Activated naive CD8-positive, alpha-beta T cell treated with anti-CD3 and anti-CD28 coated beads, Interleukin-2, amount 50 U/mL, for 16 hours (primary cell): ENCODE data around the gene UBAP2L.
A peak's percentile ranks its signal among the peaks of the same experiment; 100 is the strongest.
"Not testable (repeated sequence)": the region's sequence is repeated elsewhere in the genome, so short reads cannot be mapped to it uniquely, and the experiment has no call there.

ENCODE experiments used
- DNase-seq: peaks from one replicate; pipeline ENCODE4 v3.0.0-alpha.2; 2020; ENCODE audit warnings: low read depth, low spot score

Gene UBAP2L

DNA sequence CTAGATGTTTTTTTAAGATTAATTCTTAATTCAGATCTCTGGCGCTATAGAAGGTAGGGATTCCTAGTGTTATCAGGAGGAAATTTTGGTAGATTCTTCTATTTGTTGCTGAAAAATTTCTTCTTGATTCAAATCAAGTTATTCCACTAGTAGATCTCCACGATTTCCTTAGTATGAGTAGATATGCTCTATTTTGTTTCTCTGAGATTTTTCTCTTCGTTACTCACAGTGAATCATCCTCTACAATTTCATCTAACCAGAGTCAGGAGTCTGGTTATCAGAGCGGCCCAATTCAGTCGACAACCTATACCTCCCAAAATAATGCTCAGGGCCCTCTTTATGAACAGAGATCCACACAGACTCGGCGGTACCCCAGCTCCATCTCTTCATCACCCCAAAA lies 32.9 kb downstream of the UBAP2L start:
- DNase-seq, result no peak

DNA sequence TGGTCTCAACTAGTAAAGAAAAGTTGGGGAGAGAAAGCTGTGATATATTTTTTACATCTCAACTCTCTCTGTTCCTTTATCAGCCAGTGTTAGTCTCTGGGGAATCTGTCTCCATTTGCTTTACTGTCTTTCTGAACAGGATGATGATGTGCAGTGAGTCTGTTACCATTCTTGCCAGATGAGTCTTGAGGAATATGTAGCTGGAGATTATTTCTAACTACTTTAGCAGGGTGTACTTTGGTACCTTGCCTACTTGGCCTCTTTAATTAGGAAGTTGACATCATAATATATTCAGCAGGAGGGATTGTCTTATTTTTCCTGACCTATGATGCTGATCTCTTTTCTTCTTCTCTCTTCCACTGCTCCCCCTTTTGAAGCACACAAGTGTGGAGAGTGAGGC lies 35.9 kb downstream of the UBAP2L start:
- no peak for DNase-seq

DNA sequence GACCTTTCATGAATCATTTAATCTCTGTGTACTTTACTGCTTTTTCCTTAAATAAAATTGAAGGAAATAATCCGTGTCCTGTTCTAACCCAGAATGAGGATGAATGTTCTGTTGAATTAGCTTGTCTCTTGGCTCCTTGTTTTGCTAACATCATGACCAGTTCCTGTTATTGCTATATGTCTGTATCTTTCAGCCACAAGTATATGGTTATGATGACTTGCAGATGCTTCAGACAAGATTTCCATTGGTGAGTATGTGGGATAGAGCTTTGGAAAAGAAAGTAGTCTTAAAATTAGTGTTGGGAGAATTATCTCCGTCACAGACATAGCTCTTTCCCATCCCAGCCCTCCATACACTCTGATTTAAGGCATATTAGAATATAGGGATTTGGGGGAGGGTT lies 38.0 kb downstream of the UBAP2L start:
- no peak for DNase-seq

DNA sequence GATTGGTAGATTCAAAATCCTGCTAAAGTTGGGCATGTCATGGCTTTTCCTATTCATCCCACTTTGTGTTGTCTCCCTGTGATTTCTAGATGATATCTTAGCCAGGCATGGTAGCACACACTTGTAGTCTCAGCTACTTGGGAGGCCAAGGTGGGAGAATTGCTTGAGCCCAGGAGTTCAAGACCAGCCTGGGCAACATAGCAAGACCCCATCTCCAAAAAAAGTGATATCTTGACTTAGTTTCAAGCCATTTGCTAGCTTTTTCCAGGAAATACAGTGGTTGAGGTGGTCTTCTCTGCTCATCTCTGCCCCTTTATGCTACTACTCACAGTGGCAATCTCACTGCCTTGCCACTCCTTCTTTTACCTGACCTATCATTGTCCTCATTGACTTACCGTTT lies 39.4 kb downstream of the UBAP2L start:
- DNase-seq, result no peak

DNA sequence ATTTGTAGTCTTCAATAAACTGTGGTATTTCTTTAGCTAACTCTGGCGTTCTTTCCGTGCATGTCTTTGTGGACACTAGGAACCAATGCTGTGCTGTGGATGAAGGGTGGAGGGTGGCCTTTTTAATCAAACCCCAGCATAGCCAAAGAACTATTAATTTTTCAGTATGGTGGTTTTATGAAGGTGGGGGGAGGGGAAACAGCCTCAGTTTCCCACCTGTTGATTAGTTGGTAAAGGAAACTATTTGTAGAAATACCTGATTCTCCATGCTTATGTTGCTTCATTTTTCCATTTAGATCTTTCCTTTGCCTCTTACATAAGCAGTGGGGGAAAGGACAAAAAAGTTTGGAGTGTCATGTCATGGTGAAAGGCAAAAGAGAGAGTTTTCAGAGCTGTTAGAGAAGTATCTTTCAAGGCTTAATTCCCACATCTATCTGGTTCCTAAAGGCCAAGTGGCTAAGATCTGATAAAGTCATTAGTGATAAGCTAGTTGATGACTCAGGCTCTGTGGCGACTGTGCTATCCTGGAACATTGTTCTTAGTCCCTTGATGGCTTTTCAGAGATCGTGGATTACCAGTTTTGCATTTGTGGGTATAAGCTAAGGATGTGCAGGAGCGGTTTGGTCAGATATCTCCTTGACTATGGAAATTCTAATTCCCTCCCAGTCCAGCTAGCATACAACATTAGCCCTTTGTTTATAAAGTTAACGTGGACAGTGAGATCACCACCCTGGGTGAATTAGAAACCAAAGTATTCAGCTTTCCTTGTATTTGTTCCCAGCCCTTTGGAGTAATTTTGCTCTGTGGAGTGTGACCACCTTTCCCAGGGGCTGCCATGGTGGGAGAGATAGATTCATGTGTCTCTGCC lies 42.9 kb downstream of the UBAP2L start:
- DNase-seq, result no peak

DNA sequence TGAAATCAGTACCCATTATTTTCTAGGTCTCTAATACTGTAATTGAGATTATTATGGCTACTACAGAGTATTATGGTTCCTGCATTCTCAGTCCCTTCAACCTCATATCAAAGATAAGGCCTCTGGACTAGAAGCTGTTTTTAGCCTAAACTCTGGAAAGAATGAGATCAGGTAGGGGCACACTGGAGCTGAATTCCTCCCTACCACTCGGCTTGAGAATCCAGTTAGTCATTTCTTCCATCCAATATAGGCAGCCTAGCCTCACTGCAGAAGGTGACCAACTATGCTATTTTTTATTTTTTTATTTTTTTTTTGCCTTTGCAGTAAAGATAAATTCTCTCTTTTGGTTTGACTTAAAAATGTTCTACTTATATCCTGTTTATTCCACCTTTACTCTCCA lies 43.7 kb downstream of the UBAP2L start:
- no peak for DNase-seq

DNA sequence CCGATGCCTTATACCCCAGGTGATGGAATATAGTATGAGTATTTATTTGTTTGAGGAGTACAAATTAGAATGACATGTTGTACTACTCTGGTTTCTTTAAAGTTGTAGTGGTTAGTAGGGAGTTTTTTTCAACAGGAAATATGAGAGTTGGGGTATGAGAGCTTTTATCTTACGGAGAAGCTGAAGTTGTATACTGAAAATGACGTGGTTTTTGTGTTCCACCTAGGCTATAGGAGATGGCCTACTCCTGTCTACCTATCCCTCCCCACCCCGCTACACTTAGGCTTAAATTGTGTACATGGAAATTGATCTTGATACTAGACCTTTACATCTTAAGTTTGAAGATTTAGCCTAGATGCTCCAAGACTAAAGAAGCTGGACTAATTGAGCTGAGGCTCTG lies 44.8 kb downstream of the UBAP2L start:
- DNase-seq, result no peak

DNA sequence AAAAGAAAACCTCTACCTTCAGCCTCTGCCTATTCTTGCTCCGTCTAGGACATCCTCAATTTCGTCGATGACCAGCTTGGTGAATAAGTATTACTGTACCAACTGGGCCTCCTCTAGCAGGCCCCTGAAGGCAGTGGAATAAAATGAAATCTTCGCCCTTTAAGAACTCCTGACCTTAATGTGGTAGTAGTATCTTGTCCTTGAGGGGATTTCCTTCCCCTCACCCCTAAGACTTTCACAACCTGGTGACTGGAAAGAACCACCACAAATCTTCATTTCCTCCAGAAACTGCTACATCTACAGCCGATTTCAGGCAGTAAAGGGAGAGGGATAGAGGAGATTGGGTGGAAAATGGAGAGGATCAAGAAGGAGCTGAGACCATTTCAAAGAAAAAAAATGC lies 50.1 kb downstream of the UBAP2L start:
- DNase-seq, result no peak

DNA sequence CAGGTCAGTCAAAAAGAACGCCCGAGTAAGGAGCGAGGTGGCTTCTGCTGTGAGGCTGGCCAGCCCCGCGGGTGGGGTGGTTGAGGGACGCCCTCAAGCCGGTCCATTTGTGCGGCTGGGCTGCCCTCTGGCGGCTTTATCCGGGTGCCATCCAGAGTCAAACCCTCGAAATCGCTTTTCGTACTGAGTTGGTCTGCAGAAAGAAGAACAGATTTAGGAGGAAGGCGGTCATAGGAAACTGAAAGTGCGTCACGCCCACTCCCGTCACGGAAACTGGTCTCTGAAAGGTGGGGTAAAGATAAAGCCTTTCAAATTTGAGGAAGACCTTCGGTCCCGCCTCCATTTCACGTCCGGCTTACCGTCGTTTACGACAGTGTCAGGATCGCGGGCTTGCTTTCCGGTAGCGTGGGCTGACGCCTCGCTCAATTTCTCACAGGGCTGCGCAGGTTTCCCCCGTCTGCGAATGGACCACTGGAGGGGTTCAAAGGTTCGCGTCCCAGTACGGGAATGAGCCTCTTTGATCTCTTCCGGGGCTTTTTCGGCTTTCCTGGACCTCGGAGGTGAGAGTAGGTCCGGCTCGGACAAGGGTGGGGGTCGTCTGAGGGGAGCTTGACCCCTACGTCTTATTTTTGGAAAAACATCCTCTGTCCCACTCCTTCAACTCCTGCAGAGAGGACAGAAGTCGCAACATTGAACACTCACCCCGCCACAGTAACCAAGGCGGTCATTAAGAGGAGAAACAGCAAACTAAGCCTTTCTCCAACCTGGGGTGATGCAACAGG lies 51.7 kb downstream of the UBAP2L start, which contains the start of gene HAX1:
HAX1 (plus strand) TSS at position 413 of the 782 bp plus-strand sequence; CDS start at position 508, 95 bp downstream.
- peak; percentile 95 for DNase-seq

DNA sequence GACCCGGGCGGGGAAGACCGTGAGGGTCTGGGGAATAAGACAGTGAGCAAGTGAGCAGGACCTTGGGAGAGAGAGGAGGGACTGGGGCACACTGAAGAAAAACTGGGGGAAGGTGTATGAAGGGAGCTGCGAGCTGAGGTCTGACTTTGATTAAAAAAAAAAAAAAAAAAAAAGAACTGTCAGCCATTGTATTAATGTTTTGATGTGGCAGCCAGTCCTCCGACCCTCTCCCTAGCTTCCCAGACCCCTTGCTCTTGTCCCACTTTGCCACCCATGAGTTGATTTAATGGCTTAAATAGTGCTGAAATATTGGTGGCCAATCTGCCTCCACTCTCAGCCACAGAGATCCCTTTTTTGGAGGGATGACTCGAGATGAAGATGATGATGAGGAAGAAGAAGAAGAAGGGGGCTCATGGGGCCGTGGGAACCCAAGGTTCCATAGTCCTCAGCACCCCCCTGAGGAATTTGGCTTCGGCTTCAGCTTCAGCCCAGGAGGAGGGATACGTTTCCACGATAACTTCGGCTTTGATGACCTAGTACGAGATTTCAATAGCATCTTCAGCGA lies 52.3 kb downstream of the UBAP2L start:
- no peak for DNase-seq

DNA sequence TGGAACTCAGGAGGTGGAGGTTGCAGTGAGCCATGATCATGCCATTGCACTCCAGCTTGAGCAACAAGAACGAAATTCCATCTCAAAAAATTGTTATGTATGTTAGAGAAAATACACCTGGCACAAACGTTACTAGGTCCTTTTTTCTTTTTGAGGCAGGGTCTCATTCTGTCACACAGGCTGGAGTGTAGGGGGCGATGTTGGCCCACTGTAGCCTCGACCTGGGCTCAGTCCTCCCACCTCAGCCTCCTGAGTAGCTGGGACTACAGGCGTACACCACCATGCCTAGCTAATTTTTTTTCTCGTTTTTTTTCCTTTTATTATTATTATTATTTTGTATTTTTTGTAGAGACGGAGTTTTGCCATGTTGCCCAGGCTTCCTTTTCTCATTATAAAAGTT lies 56.0 kb downstream of the UBAP2L start:
- DNase-seq, result no peak

DNA sequence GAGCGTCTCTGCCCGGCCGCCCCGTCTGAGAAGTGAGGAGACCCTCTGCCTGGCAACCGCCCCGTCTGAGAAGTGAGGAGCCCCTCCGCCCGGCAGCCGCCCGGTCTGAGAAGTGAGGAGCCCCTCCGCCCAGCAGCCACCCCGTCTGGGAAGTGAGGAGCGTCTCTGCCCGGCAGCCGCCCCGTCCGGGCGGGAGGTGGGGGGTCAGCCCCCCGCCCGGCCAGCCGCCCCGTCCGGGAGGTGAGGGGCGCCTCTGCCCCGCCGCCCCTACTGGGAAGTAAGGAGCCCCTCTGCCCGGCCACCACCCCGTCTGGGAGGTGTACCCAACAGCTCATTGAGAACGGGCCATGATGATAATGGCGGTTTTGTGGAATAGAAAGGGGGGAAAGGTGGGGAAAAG lies 66.8 kb downstream of the UBAP2L start:
- DNase-seq, result not testable (repeated sequence)

DNA sequence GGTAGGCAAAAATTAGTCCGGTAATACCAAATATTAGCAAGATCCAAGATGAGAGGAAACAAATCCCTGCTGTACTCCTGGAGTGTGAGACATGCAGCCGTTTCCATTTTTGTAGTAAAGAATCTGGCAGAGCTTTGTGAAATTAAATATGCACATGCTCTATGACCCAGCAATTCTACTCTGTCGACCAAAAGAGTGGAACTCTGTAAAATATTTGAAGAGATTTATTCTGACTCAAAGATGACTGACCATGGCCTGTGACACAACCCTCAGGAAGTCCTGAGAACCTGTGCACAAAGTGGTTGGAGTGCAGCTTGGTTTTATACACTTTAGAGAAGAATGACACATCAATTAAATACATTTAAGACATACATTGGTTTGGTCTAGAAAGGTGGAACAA lies 67.9 kb downstream of the UBAP2L start:
- DNase-seq, result no peak

DNA sequence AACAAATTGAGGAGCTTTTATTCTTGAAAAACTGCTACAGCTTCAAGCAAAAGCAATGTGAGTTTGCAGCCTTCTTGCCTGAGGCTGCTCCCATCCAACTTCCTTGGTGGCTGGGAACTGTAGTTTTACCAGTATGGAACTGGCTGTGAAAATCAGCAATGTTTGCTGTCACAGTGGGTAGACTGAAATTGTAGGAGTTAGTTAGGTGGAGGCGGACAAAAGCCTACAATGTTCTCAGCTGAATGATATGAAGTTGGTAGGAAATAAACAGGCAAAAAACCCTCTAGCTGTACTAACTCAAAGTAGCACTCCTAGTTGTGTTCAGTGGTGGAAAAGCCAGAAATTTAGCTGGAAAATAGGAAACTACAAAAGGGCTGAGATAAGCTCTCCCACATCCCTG lies 70.2 kb downstream of the UBAP2L start:
- no peak for DNase-seq

DNA sequence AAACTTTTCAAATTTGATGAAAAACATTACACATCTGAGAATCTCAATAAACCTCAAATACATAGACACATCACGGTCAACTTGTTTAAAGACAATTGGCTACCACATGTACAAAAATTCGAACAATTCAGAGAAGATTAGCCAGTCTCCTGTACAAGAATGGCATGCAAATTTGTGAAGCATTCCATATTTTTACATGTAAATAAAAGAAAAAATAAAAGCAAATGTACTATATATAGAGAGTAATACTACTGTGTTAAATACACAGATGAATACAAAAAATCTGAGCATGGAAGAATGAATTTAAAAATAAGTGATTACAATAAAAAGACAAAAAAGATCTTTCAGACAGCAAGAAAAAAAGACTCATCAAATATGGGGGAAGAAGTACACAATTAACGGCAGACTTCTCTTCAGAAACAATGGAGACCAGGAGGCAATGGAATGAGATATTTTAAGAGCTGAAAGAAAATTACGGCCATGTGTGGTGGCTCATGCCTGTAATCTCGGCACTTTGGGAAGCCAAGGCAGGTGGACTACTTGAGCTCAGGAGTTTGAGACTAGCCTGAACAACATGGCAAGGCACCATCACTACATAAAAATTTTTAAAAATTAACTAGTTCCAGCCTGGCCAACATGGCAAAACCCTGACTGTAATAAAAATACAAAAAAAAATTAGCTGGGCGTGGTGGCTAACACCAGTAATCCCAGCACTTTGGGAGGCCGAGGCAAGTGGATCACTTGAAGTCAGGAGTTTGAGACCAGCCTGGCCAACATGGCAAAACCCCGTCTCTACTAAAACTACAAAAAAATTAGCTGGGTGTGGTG lies 74.9 kb downstream of the UBAP2L start:
- no peak for DNase-seq

DNA sequence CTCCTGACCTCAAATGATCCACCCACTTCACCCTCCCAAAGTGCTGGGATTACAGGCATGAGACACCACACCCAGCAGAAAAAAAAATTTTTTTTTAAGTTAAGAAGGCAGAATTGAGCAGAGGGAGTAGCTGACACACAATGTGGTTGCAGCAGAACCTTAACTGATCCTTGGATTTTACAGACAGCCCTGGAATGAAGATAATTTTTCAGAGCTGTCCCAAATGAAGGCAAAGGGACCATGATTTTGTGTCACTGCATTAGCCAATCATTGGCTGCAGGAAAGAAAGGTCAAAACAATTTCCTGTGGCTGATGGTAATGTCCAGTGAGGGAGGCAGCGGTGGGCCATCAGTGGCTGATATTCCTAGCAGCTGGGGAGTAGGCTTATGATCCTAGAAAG lies 80.8 kb downstream of the UBAP2L start:
- no peak for DNase-seq

DNA sequence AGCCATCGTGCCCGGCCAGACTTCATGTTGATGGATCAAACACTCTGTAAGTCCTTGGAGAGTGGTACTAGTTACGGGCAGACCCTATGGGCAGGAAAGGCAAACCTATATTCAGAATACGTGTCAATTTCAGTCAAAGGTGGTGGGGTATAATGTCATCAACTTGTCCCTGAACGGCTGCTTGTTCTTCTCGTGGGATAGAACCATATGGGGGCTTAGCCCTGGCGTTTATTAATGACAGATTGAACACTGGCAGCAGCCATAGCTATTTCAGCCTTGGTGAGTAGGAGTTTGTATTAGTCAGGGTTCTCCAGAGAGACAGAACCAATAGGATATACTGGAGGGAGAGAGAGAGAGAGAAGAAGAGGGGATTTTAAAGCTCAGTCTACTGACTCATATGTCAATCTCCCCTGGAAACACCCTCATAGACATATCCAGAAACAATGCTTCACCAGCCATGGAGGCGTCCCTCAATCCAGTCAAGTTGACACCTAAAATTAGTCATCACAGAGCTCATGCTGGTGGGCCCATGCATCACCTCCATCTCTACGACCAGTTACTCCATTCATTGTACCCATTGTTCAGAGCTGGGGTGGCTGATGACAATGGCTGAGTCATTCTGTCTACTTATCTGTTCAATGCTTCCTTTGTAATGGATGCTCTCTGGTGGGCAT lies 84.0 kb downstream of the UBAP2L start:
- DNase-seq, result no peak

DNA sequence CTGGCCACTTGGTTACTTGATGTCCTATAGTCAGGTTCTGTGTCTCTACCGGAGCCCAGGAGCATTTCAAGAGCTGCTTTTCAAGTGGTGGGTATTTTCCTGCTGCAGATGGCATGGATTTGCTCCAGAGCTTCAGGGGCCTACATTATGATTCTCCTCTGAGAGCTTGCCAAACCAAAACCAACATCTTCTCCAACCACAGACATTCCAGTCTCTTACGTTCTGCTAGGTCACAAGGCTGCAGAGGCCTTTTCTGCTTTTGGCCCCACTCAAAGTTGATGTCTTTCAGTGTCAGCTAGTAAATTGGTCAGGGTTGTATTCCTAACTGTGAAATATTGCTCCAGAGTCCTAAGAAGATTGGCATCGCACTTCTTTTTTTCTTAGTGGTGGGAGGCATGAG lies 85.4 kb downstream of the UBAP2L start:
- DNase-seq, result no peak

DNA sequence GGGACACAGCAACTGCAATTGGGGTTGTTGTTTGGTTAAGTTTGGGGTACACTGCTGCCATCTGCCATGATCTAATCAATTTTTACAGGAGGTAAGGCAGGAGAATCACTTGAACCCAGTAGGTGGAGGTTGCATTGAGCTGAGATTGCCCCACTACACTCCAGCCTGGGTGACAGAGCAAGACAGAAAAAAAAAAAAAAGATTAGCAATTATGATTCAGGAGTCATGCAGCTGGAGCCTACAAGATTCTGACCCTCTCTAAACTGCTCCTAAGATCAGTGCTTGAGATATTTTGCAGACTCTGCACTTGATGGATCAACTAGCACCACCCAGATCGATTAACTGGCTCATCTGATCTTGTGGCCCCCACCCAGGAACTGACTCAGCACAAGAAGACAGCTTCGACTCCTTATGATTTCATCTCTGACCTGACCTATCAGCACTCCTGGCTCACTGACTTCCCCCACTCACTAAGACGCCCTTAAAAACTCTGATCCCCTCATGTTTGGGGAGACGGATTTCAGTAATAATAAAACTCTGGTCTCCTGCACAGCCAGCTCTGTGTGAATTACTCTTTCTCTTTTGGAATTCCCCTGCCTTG lies 87.0 kb downstream of the UBAP2L start:
- not testable (repeated sequence) for DNase-seq

DNA sequence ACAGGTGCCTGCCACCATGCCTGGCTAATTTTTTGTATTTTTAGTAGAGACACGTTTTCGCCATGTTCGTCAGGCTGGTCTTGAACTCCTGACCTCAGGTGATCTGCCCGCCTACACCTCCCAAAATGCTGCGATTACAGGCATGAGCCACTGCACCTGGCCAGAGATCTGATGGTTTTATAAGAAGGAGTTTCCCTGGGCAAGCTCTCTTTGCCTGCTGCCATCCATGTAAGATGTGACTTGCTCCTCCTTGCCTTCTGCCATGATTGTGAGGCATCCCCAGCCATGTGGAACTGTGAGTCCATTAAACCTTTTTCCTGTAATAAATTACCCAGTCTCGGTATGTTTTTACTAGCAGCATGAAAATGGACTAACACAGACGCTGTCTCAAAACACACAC lies 88.4 kb downstream of the UBAP2L start:
- not testable (repeated sequence) for DNase-seq
